ENCODE data around the gene PRRC2C.
"Not testable (repeated sequence)": the region's sequence is repeated elsewhere in the genome, so short reads cannot be mapped to it uniquely, and the experiment has no call there.

PRRC2C gene

GRCh38 chr1:171500803-171501202 is 15.5 kb downstream of the PRRC2C start:
- no peak for DNase-seq

GRCh38 chr1:171501305-171502024 is 16.1 kb downstream of the PRRC2C start:
- DNase-seq: no peak

GRCh38 chr1:171506525-171507304 is 21.4 kb downstream of the PRRC2C start:
- DNase-seq: no peak

- no peak for DNase-seq
Observed at GRCh38 chr1:171507435-171507834, 22.1 kb downstream of the PRRC2C start.

GRCh38 chr1:171509191-171509590 is 23.9 kb downstream of the PRRC2C start:
- DNase-seq: no peak

- no peak for DNase-seq
Observed at GRCh38 chr1:171513743-171514142, 28.4 kb downstream of the PRRC2C start.

- no peak for DNase-seq
Observed at GRCh38 chr1:171515299-171515698, 30.0 kb downstream of the PRRC2C start.

- DNase-seq: no peak
Observed at GRCh38 chr1:171515741-171516140, 30.4 kb downstream of the PRRC2C start.

- no peak for DNase-seq
Observed at GRCh38 chr1:171521567-171521966, 36.2 kb downstream of the PRRC2C start.

GRCh38 chr1:171530676-171531075 is 45.3 kb downstream of the PRRC2C start:
- no peak for DNase-seq

- DNase-seq: no peak
Observed at GRCh38 chr1:171532520-171532919, 47.2 kb downstream of the PRRC2C start.

GRCh38 chr1:171545523-171545922 is 60.2 kb downstream of the PRRC2C start:
- DNase-seq: no peak

GRCh38 chr1:171550050-171550449 is 64.7 kb downstream of the PRRC2C start:
- DNase-seq: no peak

GRCh38 chr1:171550598-171551100 is 65.3 kb downstream of the PRRC2C start:
- DNase-seq: not testable (repeated sequence)

GRCh38 chr1:171553960-171554359 is 68.6 kb downstream of the PRRC2C start:
- not testable (repeated sequence) for DNase-seq

GRCh38 chr1:171563675-171564074 is 78.3 kb downstream of the PRRC2C start:
- no peak for DNase-seq

- DNase-seq: no peak
Observed at GRCh38 chr1:171566467-171566866, 81.1 kb downstream of the PRRC2C start.

- DNase-seq: no peak
Observed at GRCh38 chr1:171570295-171570694, 85.0 kb downstream of the PRRC2C start.

GRCh38 chr1:171576144-171576543 is 90.8 kb downstream of the PRRC2C start:
- no peak for DNase-seq

GRCh38 chr1:171581226-171581625 is 95.9 kb downstream of the PRRC2C start:
- DNase-seq: no peak

GRCh38 chr1:171581766-171582165 is 96.4 kb downstream of the PRRC2C start:
- no peak for DNase-seq

GRCh38 chr1:171582589-171582988 is 97.3 kb downstream of the PRRC2C start:
- no peak for DNase-seq

GRCh38 chr1:171583591-171584201 is 98.4 kb downstream of the PRRC2C start:
- no peak for DNase-seq

GRCh38 chr1:171585715-171586114 is 100.4 kb downstream of the PRRC2C start:
- no peak for DNase-seq
